Mammary epithelial cell (primary cell): Measurements from ENCODE around the gene PLA2G2D.

Source experiments
- EZH2 ChIP-seq: IDR thresholded peaks from 2 replicates; pipeline ENCODE4 v1.6.1; 2012; ENCODE audit warnings: low read length, inconsistent platforms, borderline replicate concordance
- TF ChIP-seq, protein P1 (sequence below), 2 donors: IDR thresholded peaks in 1 of 2; conservative IDR thresholded peaks in 1 of 2; 2 replicates each; pipeline ENCODE4 v1.5.1; 2011 to 2012; ENCODE audit warnings: inconsistent platforms in 2 of 2, low read length in 2 of 2, mild to moderate bottlenecking in 2 of 2, control low read depth in 1 of 2, low read depth in 1 of 2; ENCODE audit not compliant: insufficient read depth in 1 of 2; ENCODE audit errors: extremely low read depth in 1 of 2

DNA sequence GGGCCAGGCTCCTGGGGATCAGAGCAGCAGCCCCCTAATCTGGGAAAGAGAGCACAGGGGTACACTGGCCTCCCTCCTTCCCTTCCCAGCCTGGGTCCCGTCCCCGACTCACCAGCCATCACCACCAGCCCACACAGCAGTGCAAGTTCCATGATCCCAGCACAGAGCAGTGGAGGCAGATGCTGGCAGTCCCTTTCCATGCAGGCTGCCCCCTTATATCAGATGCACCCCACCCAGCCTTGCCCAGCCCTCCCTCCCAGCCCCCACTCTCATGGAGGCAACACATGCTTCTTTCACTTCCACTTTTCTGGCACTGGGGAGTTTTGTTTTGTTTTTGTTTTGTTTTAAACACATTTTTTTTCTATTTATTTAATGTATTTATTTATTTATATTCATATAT lies at the start of gene PLA2G2D:
- TF ChIP-seq, protein P1, sequence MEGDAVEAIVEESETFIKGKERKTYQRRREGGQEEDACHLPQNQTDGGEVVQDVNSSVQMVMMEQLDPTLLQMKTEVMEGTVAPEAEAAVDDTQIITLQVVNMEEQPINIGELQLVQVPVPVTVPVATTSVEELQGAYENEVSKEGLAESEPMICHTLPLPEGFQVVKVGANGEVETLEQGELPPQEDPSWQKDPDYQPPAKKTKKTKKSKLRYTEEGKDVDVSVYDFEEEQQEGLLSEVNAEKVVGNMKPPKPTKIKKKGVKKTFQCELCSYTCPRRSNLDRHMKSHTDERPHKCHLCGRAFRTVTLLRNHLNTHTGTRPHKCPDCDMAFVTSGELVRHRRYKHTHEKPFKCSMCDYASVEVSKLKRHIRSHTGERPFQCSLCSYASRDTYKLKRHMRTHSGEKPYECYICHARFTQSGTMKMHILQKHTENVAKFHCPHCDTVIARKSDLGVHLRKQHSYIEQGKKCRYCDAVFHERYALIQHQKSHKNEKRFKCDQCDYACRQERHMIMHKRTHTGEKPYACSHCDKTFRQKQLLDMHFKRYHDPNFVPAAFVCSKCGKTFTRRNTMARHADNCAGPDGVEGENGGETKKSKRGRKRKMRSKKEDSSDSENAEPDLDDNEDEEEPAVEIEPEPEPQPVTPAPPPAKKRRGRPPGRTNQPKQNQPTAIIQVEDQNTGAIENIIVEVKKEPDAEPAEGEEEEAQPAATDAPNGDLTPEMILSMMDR (conservative IDR thresholded peaks at IDR 0.05 in 1 of 2, IDR thresholded peaks at IDR 0.05 in 1 of 2; ENCODE audit: extremely low read depth in 1 of 2, insufficient read depth in 1 of 2, low read depth in 1 of 2, low read length in 2 of 2) = no peak
- TF ChIP-seq EZH2 = no peak
